Transverse colon (tissue), 3 donors: ENCODE data around the gene OLFM3.

ENCODE experiments used
- EP300 ChIP-seq: sonication (generic); formaldehyde crosslinking; IDR thresholded peaks from one replicate; pipeline ENCODE4 v1.6.1; 2017; ENCODE audit warnings: antibody characterized with exemption, low read depth
- POLR2A ChIP-seq: fragments of 450-650 bp; IDR thresholded peaks from one replicate; pipeline ENCODE4 v1.6.1; 2016; ENCODE audit warnings: antibody characterized with exemption, mild to moderate bottlenecking, moderate library complexity
- TF ChIP-seq, protein P1 (sequence below), 5 experiments: fragments of 200-600 bp in 3 of 5; fragments of 450-650 bp in 2 of 5; sonication (generic) in 3 of 5; IDR thresholded peaks; 1 replicate in 2 of 5; 2 replicates in 3 of 5; pipeline ENCODE4 v1.5.1; 2016 to 2017; ENCODE audit warnings: antibody characterized with exemption in 5 of 5, inconsistent platforms in 3 of 5, mild to moderate bottlenecking in 2 of 5, moderate library complexity in 1 of 5

DNA sequence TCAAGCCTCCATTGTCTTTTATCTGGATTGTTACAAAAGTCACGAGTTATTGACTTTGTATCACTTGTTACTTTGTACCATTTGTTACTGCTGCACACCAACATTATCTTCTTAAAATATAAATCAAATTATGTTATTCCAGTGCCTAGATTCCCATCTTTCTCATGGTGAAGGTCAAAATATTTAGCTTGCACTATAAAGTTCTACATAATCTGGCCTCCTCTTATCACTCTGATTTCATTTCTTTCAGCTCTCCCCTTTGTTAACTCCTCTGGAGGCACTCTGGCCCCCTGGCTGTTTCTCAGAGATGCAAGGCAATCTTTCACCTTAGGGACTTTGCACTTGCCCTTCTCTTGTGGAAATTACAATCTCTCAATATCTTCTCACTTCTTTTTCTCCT lies 143.8 kb downstream of the OLFM3 start:
- TF ChIP-seq POLR2A (no peak), EP300 (no peak)
- TF ChIP-seq, protein P1, sequence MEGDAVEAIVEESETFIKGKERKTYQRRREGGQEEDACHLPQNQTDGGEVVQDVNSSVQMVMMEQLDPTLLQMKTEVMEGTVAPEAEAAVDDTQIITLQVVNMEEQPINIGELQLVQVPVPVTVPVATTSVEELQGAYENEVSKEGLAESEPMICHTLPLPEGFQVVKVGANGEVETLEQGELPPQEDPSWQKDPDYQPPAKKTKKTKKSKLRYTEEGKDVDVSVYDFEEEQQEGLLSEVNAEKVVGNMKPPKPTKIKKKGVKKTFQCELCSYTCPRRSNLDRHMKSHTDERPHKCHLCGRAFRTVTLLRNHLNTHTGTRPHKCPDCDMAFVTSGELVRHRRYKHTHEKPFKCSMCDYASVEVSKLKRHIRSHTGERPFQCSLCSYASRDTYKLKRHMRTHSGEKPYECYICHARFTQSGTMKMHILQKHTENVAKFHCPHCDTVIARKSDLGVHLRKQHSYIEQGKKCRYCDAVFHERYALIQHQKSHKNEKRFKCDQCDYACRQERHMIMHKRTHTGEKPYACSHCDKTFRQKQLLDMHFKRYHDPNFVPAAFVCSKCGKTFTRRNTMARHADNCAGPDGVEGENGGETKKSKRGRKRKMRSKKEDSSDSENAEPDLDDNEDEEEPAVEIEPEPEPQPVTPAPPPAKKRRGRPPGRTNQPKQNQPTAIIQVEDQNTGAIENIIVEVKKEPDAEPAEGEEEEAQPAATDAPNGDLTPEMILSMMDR (IDR thresholded peaks at IDR 0.05) = no peak
